Esophagus muscularis mucosa (tissue), 4 donors: ENCODE data around the gene SIPA1L3.

Source experiments
- EP300 ChIP-seq: sonication (generic); formaldehyde crosslinking; IDR thresholded peaks from one replicate; pipeline ENCODE4 v1.6.1; 2017; ENCODE audit warnings: antibody characterized with exemption
- POLR2A ChIP-seq: fragments of 450-650 bp; IDR thresholded peaks from one replicate; pipeline ENCODE4 v1.6.1; 2017; ENCODE audit warnings: antibody characterized with exemption, moderate library complexity, mild to moderate bottlenecking, low read depth
- POLR2AphosphoS5 ChIP-seq, 2 donors: sonication (generic); formaldehyde crosslinking; IDR thresholded peaks; one replicate each; pipeline ENCODE4 v1.6.1; 2017; ENCODE audit warnings: antibody characterized with exemption in 2 of 2
- TF ChIP-seq, protein P1 (sequence below), 3 experiments: fragments of 200-600 bp in 2 of 3; fragments of 450-650 bp in 1 of 3; sonication (generic) in 2 of 3; IDR thresholded peaks; one replicate each; pipeline ENCODE4 v1.5.1; 2017 to 2019; ENCODE audit warnings: antibody characterized with exemption in 3 of 3, mild to moderate bottlenecking in 2 of 3, moderate library complexity in 1 of 3

DNA sequence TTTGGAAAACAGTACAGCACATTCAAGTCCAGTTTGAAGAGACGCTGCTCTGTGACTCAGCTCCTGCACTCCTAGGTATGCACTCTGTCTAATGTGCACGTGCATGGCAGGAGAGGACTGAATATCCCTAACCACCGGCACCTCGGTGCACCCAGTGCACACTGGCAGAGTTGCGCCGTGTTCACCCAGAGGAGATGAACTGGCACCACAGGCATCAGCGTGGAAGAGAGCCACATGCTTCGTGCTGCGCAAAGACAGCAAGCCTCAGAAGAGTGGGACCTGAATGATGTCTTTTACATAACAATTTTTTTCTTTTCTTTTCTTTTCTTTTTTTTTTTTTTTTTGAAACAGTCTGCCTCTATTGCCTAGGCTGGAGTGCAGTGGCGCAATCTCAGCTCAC is 194.7 kb downstream of the SIPA1L3 start:
- no peak for TF ChIP-seq POLR2A
- TF ChIP-seq, protein P1, sequence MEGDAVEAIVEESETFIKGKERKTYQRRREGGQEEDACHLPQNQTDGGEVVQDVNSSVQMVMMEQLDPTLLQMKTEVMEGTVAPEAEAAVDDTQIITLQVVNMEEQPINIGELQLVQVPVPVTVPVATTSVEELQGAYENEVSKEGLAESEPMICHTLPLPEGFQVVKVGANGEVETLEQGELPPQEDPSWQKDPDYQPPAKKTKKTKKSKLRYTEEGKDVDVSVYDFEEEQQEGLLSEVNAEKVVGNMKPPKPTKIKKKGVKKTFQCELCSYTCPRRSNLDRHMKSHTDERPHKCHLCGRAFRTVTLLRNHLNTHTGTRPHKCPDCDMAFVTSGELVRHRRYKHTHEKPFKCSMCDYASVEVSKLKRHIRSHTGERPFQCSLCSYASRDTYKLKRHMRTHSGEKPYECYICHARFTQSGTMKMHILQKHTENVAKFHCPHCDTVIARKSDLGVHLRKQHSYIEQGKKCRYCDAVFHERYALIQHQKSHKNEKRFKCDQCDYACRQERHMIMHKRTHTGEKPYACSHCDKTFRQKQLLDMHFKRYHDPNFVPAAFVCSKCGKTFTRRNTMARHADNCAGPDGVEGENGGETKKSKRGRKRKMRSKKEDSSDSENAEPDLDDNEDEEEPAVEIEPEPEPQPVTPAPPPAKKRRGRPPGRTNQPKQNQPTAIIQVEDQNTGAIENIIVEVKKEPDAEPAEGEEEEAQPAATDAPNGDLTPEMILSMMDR (IDR thresholded peaks at IDR 0.05) = no peak
- TF ChIP-seq POLR2AphosphoS5 (IDR thresholded peaks at IDR 0.05) = no peak
- TF ChIP-seq EP300 = no peak
